ENCODE results near the gene CMPK2.

GRCh38 chr2:6864231-6864754 is 1.4 kb downstream of the CMPK2 start:
- no peak for TF ChIP-seq POLR2AphosphoS5 (IDR thresholded peaks at IDR 0.05; ENCODE audit: low read depth, low read length)
- no peak for TF ChIP-seq SIN3A (IDR thresholded peaks at IDR 0.05; ENCODE audit: borderline replicate concordance, insufficient read depth, low read length)
- TF ChIP-seq REST (IDR thresholded peaks at IDR 0.05; ENCODE audit: insufficient read depth in 1 of 2, low read depth in 2 of 2, low read length in 2 of 2), result no peak
- TF ChIP-seq FOXP2 (optimal IDR thresholded peaks at IDR 0.05; ENCODE audit: borderline replicate concordance, extremely low read depth, extremely low read length, insufficient read depth), result no peak
- no peak for TF ChIP-seq TAF1 (IDR thresholded peaks at IDR 0.05; ENCODE audit: borderline replicate concordance, insufficient read depth, low read length)

Measured in PFSK-1 (cell line).